SH-SY5Y (cell line): ENCODE data around the gene VAPB.

Experiments used
- GATA2 ChIP-seq: IDR thresholded peaks from 2 replicates; pipeline ENCODE4 v1.6.1; 2011; ENCODE audit warnings: mild to moderate bottlenecking, low read depth, low read length
- GATA3 ChIP-seq: IDR thresholded peaks from 2 replicates; pipeline ENCODE4 v1.6.1; 2011; ENCODE audit warnings: low read depth, mild to moderate bottlenecking, low read length, moderate library complexity

VAPB gene

GRCh38 chr20:58374027-58374850 is 14.8 kb upstream of the VAPB start:
- no peak for TF ChIP-seq GATA3
- TF ChIP-seq GATA2, result no peak

- TF ChIP-seq GATA3, result no peak
- TF ChIP-seq GATA2, result no peak
These were observed 13.9 kb upstream of the VAPB start for GRCh38 chr20:58374906-58375758.

DNA sequence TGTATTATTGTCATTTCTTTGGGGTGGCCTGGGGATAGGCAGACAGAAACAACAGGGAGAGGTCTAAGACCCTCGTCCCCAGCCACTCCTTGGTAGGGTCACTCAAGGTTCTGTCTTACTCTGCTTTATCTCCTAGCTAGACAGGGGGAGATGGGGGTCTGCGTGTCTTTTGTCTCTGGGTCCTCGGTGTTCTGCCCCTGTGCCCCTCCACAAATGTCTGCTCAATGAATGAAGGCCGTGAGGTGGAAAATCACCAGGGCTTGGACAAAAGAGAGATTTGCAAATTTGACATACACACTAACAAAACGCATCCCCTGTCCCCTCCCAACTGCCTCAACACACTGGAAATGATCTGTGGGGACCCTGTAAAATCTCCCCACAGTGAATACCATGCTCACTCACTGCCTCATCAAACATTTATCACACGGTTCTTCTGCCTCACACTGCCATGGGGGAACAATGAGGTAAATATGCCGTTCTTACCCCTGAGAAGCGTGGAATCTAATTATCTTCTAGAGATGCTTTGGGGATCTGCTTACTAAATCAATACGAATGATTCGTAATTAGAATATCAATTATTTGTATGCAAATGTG is 13.2 kb upstream of the VAPB start:
- no peak for TF ChIP-seq GATA2
- no peak for TF ChIP-seq GATA3

DNA sequence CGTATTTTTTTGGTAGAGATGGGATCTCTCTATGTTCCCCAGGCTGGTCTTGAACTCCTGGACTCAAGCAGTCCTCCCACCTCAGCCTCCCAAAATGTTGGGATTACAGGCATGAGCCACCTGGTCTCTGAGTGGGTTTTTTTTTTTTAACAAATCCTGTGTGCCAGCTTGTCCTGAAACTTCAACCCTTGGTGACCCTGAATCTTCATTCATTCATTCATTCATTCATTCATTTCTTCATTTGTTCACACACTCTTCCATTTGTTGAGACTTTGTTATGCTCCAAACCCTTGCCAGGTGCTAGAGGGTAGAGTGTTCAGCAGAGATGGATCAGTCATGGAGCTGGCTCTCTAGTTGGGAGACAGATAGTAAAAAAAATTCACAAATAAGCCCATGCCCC is 12.0 kb upstream of the VAPB start:
- TF ChIP-seq GATA2, result no peak
- TF ChIP-seq GATA3, result no peak

DNA sequence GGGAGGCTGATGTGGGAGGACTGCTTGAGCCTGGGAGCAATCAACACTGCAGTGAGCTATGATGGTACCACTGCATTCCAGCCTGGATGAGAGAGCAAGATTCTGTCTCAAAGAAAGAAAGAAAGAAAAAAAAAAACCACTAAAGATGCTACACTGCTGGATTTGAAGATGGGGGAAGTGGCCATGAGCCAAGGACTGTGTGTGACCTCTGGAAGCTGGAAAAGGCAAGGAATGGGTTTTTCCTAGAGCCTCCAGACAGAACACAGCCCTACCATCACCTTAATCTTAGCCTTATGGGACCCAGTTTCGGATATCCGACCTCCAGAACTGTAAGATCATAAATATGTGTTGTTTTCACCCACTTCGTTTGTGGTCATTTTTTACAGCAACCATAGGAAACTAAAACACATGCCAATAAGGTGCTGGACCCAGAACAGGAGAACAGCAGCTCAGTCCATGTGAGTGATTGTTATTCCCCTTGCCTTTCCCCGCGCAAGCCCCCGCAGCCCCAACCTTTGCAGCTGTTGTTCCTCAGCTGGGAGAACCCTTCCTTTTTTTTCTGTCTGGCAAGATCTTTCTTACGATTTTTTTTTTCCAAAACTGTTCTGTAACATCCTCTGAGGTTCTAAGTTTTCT is 11.1 kb upstream of the VAPB start:
- TF ChIP-seq GATA3, result no peak
- no peak for TF ChIP-seq GATA2

DNA sequence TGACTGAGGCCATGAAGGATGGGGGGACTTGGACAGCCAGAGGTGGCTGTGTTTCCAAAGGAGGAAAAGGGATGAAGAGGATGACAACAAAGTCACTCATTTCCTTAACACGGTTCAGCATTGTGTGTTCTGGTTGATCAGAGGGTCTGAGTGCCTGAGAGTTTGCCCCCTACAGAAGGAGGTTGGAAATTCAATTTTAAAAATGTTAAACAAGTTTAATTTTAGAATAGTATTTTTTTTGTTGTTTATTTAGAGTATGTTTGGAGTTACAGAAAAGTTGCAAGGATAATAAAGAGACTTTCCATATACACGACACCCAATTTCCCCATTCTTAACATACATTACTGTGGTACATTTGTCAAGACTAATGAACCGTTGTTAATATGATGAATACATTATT is 10.3 kb upstream of the VAPB start:
- TF ChIP-seq GATA2, result no peak
- TF ChIP-seq GATA3, result no peak

DNA sequence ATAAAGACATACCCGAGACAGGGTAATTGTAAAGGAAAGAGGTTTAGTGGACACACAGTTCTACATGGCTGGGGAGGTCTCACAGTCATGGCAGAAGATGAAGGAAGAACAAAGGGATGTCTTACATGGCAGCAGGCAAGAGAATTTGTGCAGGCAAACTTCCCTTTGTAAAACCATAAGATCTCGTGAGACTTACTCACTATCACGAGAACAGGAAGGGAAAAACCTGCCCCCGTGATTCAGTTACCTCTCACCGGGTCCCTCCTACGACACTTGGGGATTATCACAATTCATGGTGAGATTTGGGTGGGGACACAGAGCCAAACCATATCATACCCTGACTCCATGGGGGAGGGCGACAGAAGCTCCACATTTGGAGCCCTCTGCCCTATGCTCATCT is 7.4 kb upstream of the VAPB start:
- TF ChIP-seq GATA3, result no peak
- no peak for TF ChIP-seq GATA2

DNA sequence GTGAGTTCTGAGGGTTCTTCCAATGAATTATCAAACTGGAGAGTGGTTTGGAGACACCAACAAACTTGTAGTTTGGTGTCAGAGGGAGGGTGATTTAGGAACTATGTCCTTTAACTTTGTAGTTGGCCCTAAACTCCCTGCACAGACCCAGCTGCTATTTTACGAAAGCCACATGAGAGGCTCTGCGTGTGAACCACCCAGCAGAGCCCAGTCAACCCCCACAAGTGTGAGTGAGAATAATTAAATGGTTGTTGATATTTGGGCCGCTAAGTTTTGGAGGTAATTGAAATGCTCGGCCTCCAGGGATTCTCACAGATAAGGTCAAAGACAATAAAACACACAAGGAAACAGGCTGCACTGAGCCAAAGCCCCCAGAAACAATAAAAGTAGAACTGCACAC is 6.9 kb upstream of the VAPB start:
- TF ChIP-seq GATA2, result no peak
- TF ChIP-seq GATA3, result no peak

GRCh38 chr20:58384821-58385220 is 4.2 kb upstream of the VAPB start:
- TF ChIP-seq GATA2 (no peak), GATA3 (no peak)

DNA sequence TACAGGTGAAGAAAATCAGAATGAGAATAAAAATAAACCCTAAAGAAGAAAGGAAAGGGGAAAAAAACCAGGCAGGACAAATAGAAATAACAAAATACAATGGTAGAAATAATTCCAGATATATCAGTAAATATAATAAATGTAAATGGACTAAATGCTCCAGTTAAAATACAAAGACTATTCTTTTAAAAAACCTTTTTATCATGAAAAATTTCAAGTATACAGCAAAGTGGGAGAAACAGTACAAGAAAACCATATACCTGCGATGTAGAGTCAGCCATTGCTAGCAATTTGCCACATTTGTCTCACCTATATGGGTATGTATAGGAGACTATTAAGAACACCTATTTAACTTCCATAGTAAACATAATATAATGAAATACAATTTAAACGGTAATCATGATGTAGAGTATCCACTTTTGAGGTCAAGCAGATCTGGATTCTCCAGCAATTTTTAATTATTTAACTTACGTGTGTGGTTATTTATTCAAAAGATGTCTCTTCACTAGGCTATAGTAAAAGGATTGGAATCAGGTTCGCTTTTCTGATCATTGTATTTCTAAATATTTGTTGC is 914 bp upstream of the VAPB start:
- TF ChIP-seq GATA3 (no peak), GATA2 (no peak)

DNA sequence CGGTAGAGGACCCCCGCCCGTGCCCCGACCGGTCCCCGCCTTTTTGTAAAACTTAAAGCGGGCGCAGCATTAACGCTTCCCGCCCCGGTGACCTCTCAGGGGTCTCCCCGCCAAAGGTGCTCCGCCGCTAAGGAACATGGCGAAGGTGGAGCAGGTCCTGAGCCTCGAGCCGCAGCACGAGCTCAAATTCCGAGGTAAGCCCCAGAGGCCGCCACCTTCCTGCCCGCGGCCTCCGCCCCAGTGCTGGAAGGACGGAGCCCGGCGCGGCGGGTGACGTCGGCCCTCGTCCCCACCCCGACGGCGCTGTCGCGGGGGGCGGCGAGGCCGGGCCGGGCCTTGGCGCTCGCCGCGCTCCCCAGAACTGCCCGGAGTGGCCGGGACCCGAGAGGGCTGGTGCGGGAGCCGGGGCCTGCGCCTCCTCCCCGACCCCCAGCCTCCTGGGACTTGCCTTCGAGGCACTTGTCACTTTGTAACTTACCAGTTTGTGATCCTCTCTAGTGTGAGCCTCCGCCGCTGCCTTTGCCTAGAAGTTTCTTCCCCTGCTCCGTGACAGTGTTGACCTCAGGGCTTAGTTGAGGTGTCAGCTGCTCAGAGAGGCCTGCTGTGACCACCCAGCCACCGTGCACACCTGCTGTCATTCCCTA is 417 bp downstream of the VAPB start:
- TF ChIP-seq GATA2 (no peak), GATA3 (no peak)

- TF ChIP-seq GATA3 (no peak), GATA2 (no peak)
These were observed 1.1 kb downstream of the VAPB start for GRCh38 chr20:58389968-58390658.

GRCh38 chr20:58390659-58391035 is 1.6 kb downstream of the VAPB start:
- TF ChIP-seq GATA2 (no peak), GATA3 (no peak)
